IMR-90 (cell line): ENCODE results near the gene SLX4. TPM values are rescaled to one million over a fixed set of nuclear protein-coding genes. Genes with fewer than 3 reads are reported as not detected.

Experiments used
- ATAC-seq: fragments of 200-7000 bp; cut with Tn5 transposase; 2 replicates; pipeline ENCODE4 v1.9.1; 2020; ENCODE audit warnings: low read depth, mild to moderate bottlenecking, moderate library complexity
- BruUV-seq: library from RNA; stranded (reverse); fragments of 400-500 nt; replicated peaks from 2 replicates; lab custom pipeline; 2021; lab: Mats Ljungman, UMichigan
- CTCF ChIA-PET: fragments of 300-600 bp; formaldehyde crosslinking; extraction: SDS; loops from one replicate; lab custom pipeline; 2021; ENCODE audit warnings: antibody characterized with exemption; lab: Yijun Ruan, JAX
- POLR2A ChIA-PET: fragments of 300-600 bp; sonication (Branson Sonifier 250); formaldehyde crosslinking; loops from one replicate; lab custom pipeline; 2022; ENCODE audit warnings: antibody characterized with exemption; ENCODE audit not compliant: unreplicated experiment; lab: Charles Lee
- DNase-seq: peaks from one replicate; pipeline ENCODE4 v3.0.0; 2013
- H2AFZ ChIP-seq: replicated peaks from 2 replicates; pipeline ENCODE3; 2013; ENCODE audit warnings: low read length, mild to moderate bottlenecking; ENCODE audit not compliant: poor library complexity
- H2AK5ac ChIP-seq: 2 replicates; pipeline ENCODE4 v1.6.1; 2013; ENCODE audit warnings: low read depth, low read length, inconsistent platforms
- H2AK9ac ChIP-seq: replicated peaks from 2 replicates; pipeline ENCODE3; 2013; ENCODE audit warnings: mild to moderate bottlenecking, low read depth, low read length, moderate library complexity; ENCODE audit not compliant: poor library complexity
- H2BK120ac ChIP-seq: 2 replicates; pipeline ENCODE4 v1.6.1; 2013; ENCODE audit warnings: low read depth, low read length, inconsistent platforms
- H2BK15ac ChIP-seq: 3 replicates; pipeline ENCODE4 v1.6.1; 2013; ENCODE audit warnings: low read depth, low read length, inconsistent platforms
- H2BK20ac ChIP-seq: 2 replicates; pipeline ENCODE4 v1.6.1; 2013; ENCODE audit warnings: low read depth, mild to moderate bottlenecking, inconsistent platforms, low read length, moderate library complexity
- H2BK5ac ChIP-seq: 2 replicates; pipeline ENCODE4 v1.6.1; 2013; ENCODE audit warnings: mild to moderate bottlenecking, low read depth, low read length, inconsistent platforms; ENCODE audit not compliant: poor library complexity, severe bottlenecking
- H3K14ac ChIP-seq: replicated peaks from 2 replicates; pipeline ENCODE4 v1.6.1; 2013; ENCODE audit warnings: low read depth, low read length, inconsistent platforms
- H3K18ac ChIP-seq: 2 replicates; pipeline ENCODE4 v1.6.1; 2013; ENCODE audit warnings: low read depth, low read length, control low read depth
- H3K23ac ChIP-seq: 2 replicates; pipeline ENCODE4 v1.6.1; 2013; ENCODE audit warnings: low read depth, low read length, inconsistent platforms
- H3K27ac ChIP-seq: 2 replicates; pipeline ENCODE4 v1.5.1; 2013; ENCODE audit warnings: mild to moderate bottlenecking, control low read depth, low read length; ENCODE audit not compliant: insufficient read depth
- H3K27me3 ChIP-seq: 2 replicates; pipeline ENCODE4 v1.6.1; 2013; ENCODE audit warnings: low read length; ENCODE audit not compliant: control insufficient read depth, insufficient read depth
- H3K36me3 ChIP-seq: 2 replicates; pipeline ENCODE4 v1.6.1; 2013; ENCODE audit warnings: low read length, mixed read lengths; ENCODE audit not compliant: control insufficient read depth, insufficient read depth
- H3K4ac ChIP-seq: 2 replicates; pipeline ENCODE4 v1.6.1; 2013; ENCODE audit warnings: low read depth, low read length, inconsistent platforms
- H3K4me1 ChIP-seq: 2 replicates; pipeline ENCODE4 v1.6.1; 2013; ENCODE audit warnings: low read length, mixed read lengths; ENCODE audit not compliant: control insufficient read depth, insufficient read depth
- H3K4me2 ChIP-seq: 2 replicates; pipeline ENCODE4 v1.6.1; 2013; ENCODE audit warnings: low read depth, mild to moderate bottlenecking, control low read depth, low read length, moderate library complexity
- H3K4me3 ChIP-seq: 2 replicates; pipeline ENCODE4 v1.5.1; 2013; ENCODE audit warnings: low read depth, mild to moderate bottlenecking, control low read depth, low read length, moderate library complexity; ENCODE audit not compliant: insufficient read depth
- H3K56ac ChIP-seq: 2 replicates; pipeline ENCODE4 v1.6.1; 2013; ENCODE audit warnings: low read length, inconsistent platforms; ENCODE audit not compliant: insufficient read depth; ENCODE audit errors: extremely low read depth
- H3K79me1 ChIP-seq, 2 experiments: 2 replicates each; pipeline ENCODE4 v1.6.1; 2013; ENCODE audit warnings: low read length in 2 of 2, inconsistent platforms in 1 of 2, low read depth in 1 of 2
- H3K9ac ChIP-seq: 2 replicates; pipeline ENCODE4 v1.6.1; 2013; ENCODE audit warnings: low read depth, low read length, control low read depth
- H3K9me1 ChIP-seq: 2 replicates; pipeline ENCODE4 v1.6.1; 2013; ENCODE audit warnings: low read length, inconsistent platforms; ENCODE audit not compliant: insufficient read depth
- H3K9me3 ChIP-seq: 2 replicates; pipeline ENCODE4 v1.6.1; 2013; ENCODE audit warnings: low read length; ENCODE audit not compliant: control insufficient read depth, insufficient read depth
- H4K20me1 ChIP-seq: 2 replicates; pipeline ENCODE4 v1.6.1; 2013; ENCODE audit warnings: low read length, inconsistent platforms; ENCODE audit not compliant: insufficient read depth
- H4K5ac ChIP-seq: 2 replicates; pipeline ENCODE4 v1.6.1; 2013; ENCODE audit warnings: mild to moderate bottlenecking, low read depth, low read length, control low read depth
- H4K8ac ChIP-seq, 2 experiments: 2 replicates each; pipeline ENCODE4 v1.6.1; 2013; ENCODE audit warnings: low read depth in 2 of 2, low read length in 2 of 2, control low read depth in 1 of 2, inconsistent platforms in 1 of 2
- H4K91ac ChIP-seq: 2 replicates; pipeline ENCODE4 v1.6.1; 2013; ENCODE audit warnings: low read depth, low read length, inconsistent platforms; ENCODE audit not compliant: insufficient read depth
- BHLHE40 ChIP-seq: fragments of 150-350 bp; IDR thresholded peaks from 2 replicates; pipeline ENCODE4 v1.6.1; 2016; ENCODE audit warnings: mild to moderate bottlenecking, low read depth, low read length
- CEBPB ChIP-seq: IDR thresholded peaks from 2 replicates; pipeline ENCODE4 v1.6.1; 2012; ENCODE audit warnings: low read depth, low read length, improper control_type of control experiment
- CHD1 ChIP-seq: IDR thresholded peaks from 2 replicates; pipeline ENCODE4 v1.6.1; 2012; ENCODE audit warnings: low read depth, low read length, improper control_type of control experiment
- FOS ChIP-seq: fragments of 150-350 bp; IDR thresholded peaks from 2 replicates; pipeline ENCODE4 v1.6.1; 2016; ENCODE audit warnings: low read depth, low read length
- MAFK ChIP-seq: IDR thresholded peaks from 2 replicates; pipeline ENCODE4 v1.6.1; 2012; ENCODE audit warnings: low read depth, low read length, improper control_type of control experiment
- MAZ ChIP-seq: IDR thresholded peaks from 2 replicates; pipeline ENCODE4 v1.6.1; 2012; ENCODE audit warnings: low read depth, mild to moderate bottlenecking, low read length, improper control_type of control experiment, moderate library complexity, borderline replicate concordance
- MXI1 ChIP-seq: IDR thresholded peaks from 2 replicates; pipeline ENCODE4 v1.6.1; 2012; ENCODE audit warnings: low read depth, mild to moderate bottlenecking, low read length, moderate library complexity, borderline replicate concordance
- NFE2L2 ChIP-seq: fragments of 150-350 bp; IDR thresholded peaks from 2 replicates; pipeline ENCODE4 v1.6.1; 2016; ENCODE audit warnings: low read depth, mild to moderate bottlenecking, low read length
- RAD21 ChIP-seq: IDR thresholded peaks from 2 replicates; pipeline ENCODE4 v1.6.1; 2012; ENCODE audit warnings: low read length, improper control_type of control experiment
- RFX5 ChIP-seq: IDR thresholded peaks from 2 replicates; pipeline ENCODE4 v1.8.0; 2012; ENCODE audit warnings: low read depth, mild to moderate bottlenecking, low read length, moderate library complexity
- SMC3 ChIP-seq: fragments of 150-350 bp; IDR thresholded peaks from 2 replicates; pipeline ENCODE4 v1.6.1; 2016; ENCODE audit warnings: low read depth, mild to moderate bottlenecking, antibody characterized with exemption, low read length, moderate library complexity
- WGBS, 2 experiments: methylation state at CpG; one replicate each; pipeline versions ENCODE4 v1.1.5 to v1.1.7; 2013; ENCODE audit warnings: missing lambda C conversion rate in 2 of 2; ENCODE audit not compliant: insufficient read length in 1 of 2; ENCODE audit errors: extremely low coverage in 2 of 2; 5-methylcytosine and 5-hydroxymethylcytosine counted together
- dilution Hi-C: fragments of 300-500 bp; cut with HindIII; formaldehyde crosslinking; loops from one replicate; pipeline ENCODE4 v1.14.3; 2018; ENCODE audit warnings: low sequenced_read_pairs; ENCODE audit not compliant: unreplicated experiment
- in situ Hi-C: fragments of 300-500 bp; cut with MboI; formaldehyde crosslinking; loops from 3 replicates; pipeline ENCODE4 v1.14.3; 2019; ENCODE audit warnings: low sequenced_read_pairs, inconsistent platforms, mixed read lengths
- intact Hi-C: fragments of 100-400 bp; cut with micrococcal nuclease; formaldehyde crosslinking; loops from 2 replicates; pipeline ENCODE4 v1.10.0; 2022
- polyA plus RNA-seq, 3 experiments: library from polyadenylated mRNA; depleted of rRNA; stranded (reverse); fragments of >200 nt; gene quantifications; 2 replicates each; pipeline ENCODE4 v1.2.3, GENCODE V29; 2012; ENCODE audit warnings: low replicate concordance in 1 of 3
- total RNA-seq: library from RNA; depleted of rRNA; stranded (reverse); fragments of >200 nt; gene quantifications from 2 replicates; pipeline ENCODE4 v1.2.3, GENCODE V29; 2012

Gene SLX4
- total and polyA plus RNA-seq, 2 of the 4 experiments (the other 2 are of a cell fraction), result 1.3 to 3.1 TPM

- no peak overlapping the region for H4K91ac ChIP-seq
- H3K56ac ChIP-seq, result no peak overlapping the region
- H2AK5ac ChIP-seq, result no peak overlapping the region
- ChIA-PET CTCF (no interaction called here), POLR2A (no interaction called here)
- H3K36me3 ChIP-seq, result peaks cover 21% of the 10 kb centered on the region; the same call in 1 of the 2 replicates
- no peak overlapping the region for H2AK9ac ChIP-seq
- H3K18ac ChIP-seq, result no peak overlapping the region
- 97% methylated on average over 19 of the region's 25 CpGs; no CpG with 5 or more reads in 1 of the 2 experiments for WGBS, 2 experiments
- H2BK15ac ChIP-seq, result no peak overlapping the region
- no peak overlapping the region for H2BK5ac ChIP-seq
- H3K9me1 ChIP-seq, result peaks cover 4% of the 10 kb centered on the region; the same call in 1 of the 2 replicates
- ATAC-seq (no peak), DNase-seq (no peak)
- H3K27me3 ChIP-seq, result no peaks in the 10 kb centered on the region
- H3K14ac ChIP-seq, result no peak overlapping the region
- H3K79me1 ChIP-seq, result no peaks in the 10 kb centered on the region
- H4K8ac ChIP-seq, result no peak overlapping the region
- no peak overlapping the region for H3K27ac ChIP-seq
- H3K4me3 ChIP-seq, result no peak overlapping the region
- H3K4me2 ChIP-seq, result no peak overlapping the region
- no peaks in the 10 kb centered on the region for H3K9me3 ChIP-seq
- in situ Hi-C loops, result no loop called here
- no peak overlapping the region for H2AFZ ChIP-seq
- H3K23ac ChIP-seq, result no peak overlapping the region
- BruUV-seq, result TSS peak; percentile 56
- H4K20me1 ChIP-seq, result no peaks in the 10 kb centered on the region
- H4K5ac ChIP-seq, result no peak overlapping the region
- dilution Hi-C loops, result no loop called here
- H3K4me1 ChIP-seq, result no peaks in the 10 kb centered on the region
- TF ChIP-seq FOS (no peak), MAFK (no peak), RFX5 (no peak), CEBPB (no peak), BHLHE40 (no peak), MXI1 (no peak), RAD21 (no peak), SMC3 (no peak), CHD1 (no peak), NFE2L2 (no peak), MAZ (no peak)
- no peak overlapping the region for H2BK120ac ChIP-seq
- H3K4ac ChIP-seq, result no peak overlapping the region
- no peak overlapping the region for H2BK20ac ChIP-seq
- intact Hi-C loops, result no loop called here
- H3K9ac ChIP-seq, result no peak overlapping the region
Measured at GRCh38 chr16:3589991-3590701, 21.3 kb downstream of the SLX4 start.
